ENCODE data around the gene PTGR2. TPM values are rescaled to one million over a fixed set of nuclear protein-coding genes. Genes with fewer than 3 reads are reported as not detected.
A peak's percentile ranks its signal among the peaks of the same experiment; 100 is the strongest.
"Not testable (repeated sequence)": the region's sequence is repeated elsewhere in the genome, so short reads cannot be mapped to it uniquely, and the experiment has no call there.

PTGR2 gene
- total and polyA plus RNA-seq, 2 experiments from 2014 or later: 7.1 to 11.7 TPM

DNA sequence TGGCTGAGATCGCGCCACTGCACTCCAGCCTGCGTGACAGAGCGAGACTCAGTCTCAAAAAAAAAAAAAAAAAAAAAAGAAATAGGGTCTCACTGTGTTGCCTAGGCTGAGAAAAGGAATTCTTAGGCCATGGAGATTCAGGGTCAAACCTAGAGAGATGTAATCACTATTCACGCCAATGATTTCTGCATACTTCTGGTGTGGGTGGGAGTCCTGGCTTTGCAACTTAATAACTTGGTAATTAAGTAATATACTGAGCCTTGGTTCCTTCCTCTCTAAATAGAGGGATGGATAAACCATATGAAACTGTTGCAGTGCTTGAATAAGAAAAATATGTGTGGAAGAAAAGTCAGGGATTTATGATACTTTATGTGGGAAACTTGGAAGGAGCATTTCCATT is 37.7 kb downstream of the PTGR2 start:
- Histone ChIP-seq H3K4me2 (peak overlapping the region; percentile 81), H3K36me3 (replicated peaks; ENCODE audit: insufficient read depth, low read depth) (no peaks in the 10 kb centered on the region), H3K4me3 (no peak overlapping the region), H3K9me3 (ENCODE audit: low read depth) (no peaks in the 10 kb centered on the region), H3K27ac (no peak overlapping the region), H3K9me2 (replicated peaks; ENCODE audit: insufficient read depth) (no peaks in the 10 kb centered on the region), H3K79me2 (peaks cover 85% of the 10 kb centered on the region), H4K20me1 (ENCODE audit: insufficient read depth, poor library complexity, severe bottlenecking) (peaks cover 39% of the 10 kb centered on the region), H3K27me3 (no peaks in the 10 kb centered on the region), H2AFZ (no peak overlapping the region), H3K4me1 (ENCODE audit: insufficient read depth) (peaks cover 16% of the 10 kb centered on the region)
- DNase-seq (ENCODE audit: low spot score): no peak
- TF ChIP-seq CTCF (IDR thresholded peaks at IDR 0.05; ENCODE audit: poor library complexity) (no peak), EZH2 (IDR thresholded peaks at IDR 0.05; ENCODE audit: borderline replicate concordance) (no peak), EZH2phosphoT487 (IDR thresholded peaks at IDR 0.05; ENCODE audit: low read depth, severe bottlenecking, unreplicated experiment) (no peak)
- 93% methylated on average over 5 of the region's 5 CpGs for WGBS (ENCODE audit: low lambda C conversion rate, missing lambda C conversion rate)

- not testable (repeated sequence) for H3K27ac ChIP-seq; H3K27me3 ChIP-seq; H3K9me2 ChIP-seq (replicated peaks; ENCODE audit: insufficient read depth); H3K9me3 ChIP-seq (ENCODE audit: low read depth); H3K4me3 ChIP-seq; H3K4me2 ChIP-seq; H3K4me1 ChIP-seq (ENCODE audit: insufficient read depth); DNase-seq (ENCODE audit: low spot score); H2AFZ ChIP-seq; H3K36me3 ChIP-seq (replicated peaks; ENCODE audit: insufficient read depth, low read depth)
- Histone ChIP-seq H4K20me1 (ENCODE audit: insufficient read depth, poor library complexity, severe bottlenecking) (peaks cover 26% of the 10 kb centered on the region), H3K79me2 (peaks cover 59% of the 10 kb centered on the region)
- WGBS (ENCODE audit: low lambda C conversion rate, missing lambda C conversion rate): 95% methylated on average over 6 of the region's 6 CpGs
Observed at GRCh38 chr14:73894180-73894687, 42.6 kb downstream of the PTGR2 start.

DNA sequence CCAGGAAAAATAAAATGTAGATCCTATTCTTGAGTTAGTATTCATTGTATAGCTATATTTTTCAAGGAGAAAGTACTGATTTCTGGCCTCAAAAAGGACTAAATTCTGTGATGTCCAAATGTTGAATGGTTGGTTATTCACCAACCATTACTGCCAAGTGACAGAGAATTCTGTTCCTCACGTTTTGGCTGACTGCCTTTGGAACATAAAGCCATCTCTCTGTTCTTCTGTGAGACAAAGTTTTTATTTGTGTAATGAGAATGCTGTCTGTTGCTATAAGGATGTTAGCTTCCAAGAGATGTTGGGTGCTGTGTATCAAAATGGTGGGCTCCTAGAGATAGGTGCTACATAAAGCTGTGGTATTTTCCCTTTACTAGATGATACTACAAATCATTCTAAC is 44.3 kb downstream of the PTGR2 start:
- Histone ChIP-seq H3K27ac (no peak overlapping the region), H3K9me3 (ENCODE audit: low read depth) (no peaks in the 10 kb centered on the region), H4K20me1 (ENCODE audit: insufficient read depth, poor library complexity, severe bottlenecking) (peaks cover 12% of the 10 kb centered on the region), H3K79me2 (peaks cover 41% of the 10 kb centered on the region), H3K36me3 (replicated peaks; ENCODE audit: insufficient read depth, low read depth) (no peaks in the 10 kb centered on the region), H3K4me2 (no peak overlapping the region), H3K4me1 (ENCODE audit: insufficient read depth) (no peaks in the 10 kb centered on the region), H3K4me3 (no peak overlapping the region), H3K27me3 (no peaks in the 10 kb centered on the region), H2AFZ (no peak overlapping the region), H3K9me2 (replicated peaks; ENCODE audit: insufficient read depth) (no peaks in the 10 kb centered on the region)
- TF ChIP-seq EZH2phosphoT487 (IDR thresholded peaks at IDR 0.05; ENCODE audit: low read depth, severe bottlenecking, unreplicated experiment) (no peak), EZH2 (IDR thresholded peaks at IDR 0.05; ENCODE audit: borderline replicate concordance) (no peak), CTCF (IDR thresholded peaks at IDR 0.05; ENCODE audit: poor library complexity) (no peak)
- DNase-seq (ENCODE audit: low spot score): no peak
- WGBS (ENCODE audit: low lambda C conversion rate, missing lambda C conversion rate): 93% methylated on average over 1 of the region's 1 CpG

DNA sequence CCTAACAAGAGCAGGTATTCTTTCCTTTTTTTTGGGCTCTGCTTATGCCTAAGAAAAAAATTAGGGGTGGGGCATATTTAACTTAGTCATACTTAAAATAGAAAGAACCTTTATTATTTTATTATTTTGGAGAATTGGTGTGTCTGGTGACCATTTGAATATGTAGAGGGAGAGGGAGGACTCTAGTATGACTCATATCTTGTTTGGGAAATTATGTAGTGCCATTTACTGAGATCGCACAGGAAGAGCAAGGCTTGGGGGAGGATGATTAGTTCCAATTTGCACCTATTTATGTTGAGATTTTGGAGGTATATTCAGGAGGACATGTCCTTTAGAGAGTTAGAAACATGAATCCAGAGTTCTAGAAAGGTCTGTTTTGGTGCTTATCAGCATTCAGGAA is 44.9 kb downstream of the PTGR2 start:
- Histone ChIP-seq H3K27ac (no peak overlapping the region), H3K4me1 (ENCODE audit: insufficient read depth) (no peaks in the 10 kb centered on the region), H3K36me3 (replicated peaks; ENCODE audit: insufficient read depth, low read depth) (no peaks in the 10 kb centered on the region), H4K20me1 (ENCODE audit: insufficient read depth, poor library complexity, severe bottlenecking) (peaks cover 7% of the 10 kb centered on the region), H3K79me2 (peaks cover 36% of the 10 kb centered on the region), H3K4me3 (no peak overlapping the region), H3K9me2 (replicated peaks; ENCODE audit: insufficient read depth) (no peaks in the 10 kb centered on the region), H3K27me3 (no peaks in the 10 kb centered on the region), H3K9me3 (ENCODE audit: low read depth) (no peaks in the 10 kb centered on the region), H3K4me2 (no peak overlapping the region), H2AFZ (no peak overlapping the region)
- DNase-seq (ENCODE audit: low spot score): no peak
- WGBS (ENCODE audit: low lambda C conversion rate, missing lambda C conversion rate): 89% methylated on average over 1 of the region's 1 CpG
- TF ChIP-seq EZH2phosphoT487 (IDR thresholded peaks at IDR 0.05; ENCODE audit: low read depth, severe bottlenecking, unreplicated experiment) (no peak), EZH2 (IDR thresholded peaks at IDR 0.05; ENCODE audit: borderline replicate concordance) (no peak), CTCF (IDR thresholded peaks at IDR 0.05; ENCODE audit: poor library complexity) (no peak)

Measured in hepatocyte (in vitro differentiated cells).